NCI-H82 treated with DMSO at 0.1 percent for 48 hours (cell line): ENCODE results near the gene LCP2.

Source experiments
- DNase-seq: peaks from one replicate; lab custom pipeline; 2025; ENCODE audit not compliant: unreplicated experiment; lab: John Stamatoyannopoulos, UW

LCP2 gene

DNA sequence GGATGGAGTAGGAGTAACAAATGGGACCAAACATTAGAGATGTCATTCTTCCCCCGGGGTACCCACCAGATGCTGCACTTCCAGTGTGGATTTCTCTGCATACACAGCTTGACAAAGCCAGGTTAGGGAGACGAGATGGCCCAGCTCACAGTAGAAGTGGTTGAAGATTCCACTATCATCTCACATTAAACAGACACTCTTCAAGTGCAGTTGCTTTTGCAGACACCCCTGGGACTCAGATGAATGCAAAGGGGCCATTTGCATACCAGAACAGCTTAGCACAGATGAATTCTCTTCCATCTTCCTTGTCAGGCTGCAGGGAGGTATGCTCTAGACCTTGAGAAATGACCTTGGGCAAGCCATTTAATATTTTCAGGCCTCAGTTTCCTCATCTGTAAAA lies 77.4 kb downstream of the LCP2 start:
- no peak for DNase-seq

DNA sequence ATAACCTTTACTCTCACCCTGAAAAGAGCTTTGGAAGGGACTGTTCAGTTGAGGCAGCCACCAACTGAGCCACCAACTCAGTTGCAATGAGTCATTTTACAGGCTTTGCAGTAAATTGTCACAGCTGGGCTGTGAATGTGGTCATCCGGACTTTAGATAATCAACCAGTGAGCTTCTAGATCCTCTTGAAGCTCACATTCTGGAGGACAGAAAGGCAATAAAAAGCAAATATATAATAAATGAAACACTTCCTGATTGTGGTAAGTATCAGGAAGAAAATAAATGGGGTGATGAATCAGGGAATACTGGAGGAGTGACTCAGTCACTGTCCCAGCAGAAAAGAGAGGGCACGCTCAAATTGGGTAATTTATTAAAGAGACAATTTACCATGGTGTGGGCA lies 78.0 kb downstream of the LCP2 start:
- DNase-seq, result no peak

DNA sequence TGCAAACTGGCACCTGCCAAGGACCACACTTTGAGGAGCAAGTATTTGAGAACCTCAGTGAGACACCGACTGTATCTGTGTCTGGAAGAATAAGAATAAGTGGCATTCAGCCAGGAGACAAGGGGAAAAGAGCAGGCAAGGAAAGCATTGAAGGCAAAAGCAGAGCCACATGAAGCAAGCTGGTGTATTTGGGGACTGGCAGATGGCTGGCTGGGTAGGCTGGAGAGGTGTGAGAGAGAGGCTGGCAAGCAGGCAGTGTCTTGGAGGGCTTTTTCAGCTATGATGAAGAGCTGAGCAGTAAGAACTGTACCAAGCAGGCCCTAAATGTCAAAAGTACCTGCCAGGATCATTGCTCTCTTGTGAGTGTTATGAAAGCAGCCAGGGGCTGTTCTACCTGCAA lies 78.9 kb downstream of the LCP2 start:
- no peak for DNase-seq

DNA sequence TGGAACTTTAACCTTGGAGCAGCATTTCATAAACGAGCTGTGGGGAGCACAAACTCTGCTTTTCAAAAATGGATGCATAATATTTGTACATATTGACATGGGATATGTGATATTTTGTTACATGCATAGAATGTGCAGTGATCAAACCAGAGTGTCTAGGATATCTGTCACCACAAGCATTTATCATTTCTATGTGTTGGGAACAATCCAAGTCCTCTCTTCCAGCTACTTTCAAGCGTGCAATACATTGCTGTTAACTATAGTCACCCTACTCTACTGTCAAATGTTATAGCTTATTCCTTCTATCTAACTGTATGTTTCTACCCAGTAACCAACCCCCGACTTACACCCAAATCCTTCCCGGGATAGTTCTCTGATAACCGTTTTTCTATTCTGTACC lies 79.7 kb downstream of the LCP2 start:
- DNase-seq, result no peak

DNA sequence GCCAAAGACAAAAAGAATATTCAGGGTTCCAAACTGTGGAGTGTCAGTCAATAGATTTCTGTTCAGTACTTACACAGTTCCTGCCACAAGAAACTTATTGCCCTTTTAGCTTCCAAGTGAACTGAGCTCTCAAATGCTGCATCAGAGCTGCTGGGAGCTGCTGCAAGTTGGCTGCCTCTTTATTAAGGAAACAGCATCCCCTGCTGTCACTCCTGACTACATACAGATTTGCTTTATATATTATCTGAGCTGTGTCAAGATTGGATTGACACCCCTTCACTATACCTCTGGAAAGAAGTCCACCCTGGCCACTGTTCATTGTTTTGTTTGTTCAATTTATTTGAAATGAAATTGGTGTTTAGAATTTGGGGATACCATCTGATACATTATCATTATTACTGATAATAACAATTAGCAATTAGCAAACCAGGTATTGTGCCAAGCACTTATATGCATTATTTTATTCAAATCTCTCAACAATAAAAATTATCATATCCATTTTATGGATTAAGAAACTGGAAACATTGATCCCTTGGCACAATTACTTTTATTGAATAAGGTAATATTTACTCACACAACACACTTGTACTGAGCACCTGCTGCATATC lies 81.2 kb downstream of the LCP2 start:
- no peak for DNase-seq

DNA sequence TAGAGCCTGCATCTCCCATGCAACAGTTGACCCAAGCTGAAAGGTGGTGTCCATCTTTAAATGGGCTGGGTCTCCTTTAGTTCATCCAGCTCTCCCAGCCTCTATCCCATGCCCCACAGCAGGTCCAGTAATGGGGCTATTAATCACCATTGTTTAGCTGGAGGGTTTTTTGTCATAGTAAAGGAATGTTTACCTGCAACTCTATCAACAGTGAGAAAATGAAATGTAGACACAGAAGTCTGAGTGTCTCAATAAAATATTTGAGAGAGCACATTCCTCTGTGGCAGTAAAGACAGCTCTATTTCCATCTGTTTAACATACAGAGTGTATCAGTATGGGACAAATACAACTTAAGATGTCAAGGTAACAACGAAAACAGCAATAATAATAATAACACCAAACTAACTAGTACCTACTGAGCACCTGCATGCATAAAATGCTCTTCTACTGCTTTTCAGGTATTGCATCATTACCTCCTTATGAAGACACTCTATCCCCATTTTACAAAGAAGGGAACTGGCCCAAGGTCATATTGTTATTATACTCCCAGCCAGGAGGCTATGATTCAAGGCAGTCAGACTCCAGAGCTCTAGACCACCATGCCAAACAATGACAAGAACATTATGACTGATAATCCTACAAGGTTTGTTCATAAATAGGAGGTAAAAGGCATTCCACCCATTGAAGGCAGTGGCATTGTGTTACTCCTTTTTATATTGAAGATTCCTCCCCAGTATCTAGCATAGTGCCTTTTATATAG lies 85.8 kb downstream of the LCP2 start:
- DNase-seq, result no peak

DNA sequence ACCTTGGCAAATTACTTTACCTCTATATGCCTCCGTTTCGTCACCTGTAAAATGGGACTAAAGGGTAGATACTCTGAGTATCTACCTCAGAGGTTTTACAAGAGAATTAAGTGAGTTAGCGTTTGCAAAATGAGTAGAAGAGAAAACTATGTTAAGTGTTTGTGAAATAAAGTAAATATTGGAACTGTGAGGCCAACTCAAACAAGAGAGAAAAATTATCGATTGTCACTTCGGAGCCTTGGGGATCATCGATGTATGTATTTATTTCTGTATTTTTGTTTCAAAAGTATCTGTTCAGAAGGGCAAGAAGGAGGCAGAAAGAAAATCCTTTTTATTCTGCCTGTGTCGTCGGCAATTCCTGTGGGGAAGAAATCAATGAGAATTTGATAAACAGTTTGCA lies 90.6 kb downstream of the LCP2 start:
- no peak for DNase-seq

DNA sequence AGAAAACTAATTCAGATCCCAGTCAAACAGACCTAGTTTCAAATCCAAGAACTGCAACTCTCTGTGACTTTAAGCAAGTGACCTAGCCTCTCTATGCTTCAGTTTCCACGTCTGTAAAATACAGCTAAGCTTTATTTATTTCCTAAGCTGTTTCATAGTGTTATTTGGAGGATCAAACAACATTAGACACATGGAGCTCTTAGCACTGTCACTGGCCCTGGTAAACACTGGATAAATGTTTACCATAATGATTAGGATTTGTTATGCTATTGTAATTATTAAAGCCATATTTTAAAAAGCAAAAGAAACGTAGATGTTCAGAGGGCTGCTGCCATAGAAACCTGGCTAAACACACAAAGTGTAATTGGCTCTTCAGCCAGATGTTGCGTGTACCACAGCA lies 91.4 kb downstream of the LCP2 start:
- no peak for DNase-seq

DNA sequence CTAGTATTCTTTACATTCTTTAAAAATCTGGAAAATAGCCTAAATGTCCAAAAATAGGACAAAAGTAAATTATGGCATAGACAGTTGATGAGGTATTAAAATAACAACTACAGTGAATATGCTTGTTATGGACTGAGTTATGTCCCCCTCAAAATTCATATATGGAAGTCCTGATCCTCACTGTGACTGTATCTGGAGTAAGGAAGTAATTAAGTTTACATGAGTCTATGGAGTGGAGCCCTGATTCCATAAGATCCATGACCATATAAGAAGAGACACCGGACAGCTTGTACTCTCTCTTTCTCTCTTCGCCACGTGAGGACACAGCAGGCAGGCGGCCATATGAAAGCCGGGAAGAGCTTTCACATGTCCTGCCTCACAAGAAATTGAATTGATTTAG lies 93.4 kb downstream of the LCP2 start:
- no peak for DNase-seq

DNA sequence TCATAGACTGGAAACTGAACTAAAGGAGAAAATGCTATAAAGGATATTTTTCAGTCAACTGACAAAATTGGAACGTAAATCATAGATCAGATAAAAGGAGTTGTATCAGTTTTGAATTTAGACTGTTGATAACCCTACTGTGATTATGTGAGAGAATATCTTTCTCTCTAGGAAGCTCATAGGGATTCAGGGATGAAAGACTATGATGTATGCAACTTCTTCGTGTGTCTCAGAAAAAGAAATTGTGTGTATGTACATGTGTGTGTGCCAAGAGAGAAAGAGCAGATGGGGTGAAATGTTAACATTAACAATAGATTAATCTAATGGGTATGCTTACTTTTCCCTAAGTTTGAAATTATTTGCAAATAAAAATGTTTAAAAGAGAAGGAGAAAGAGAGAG lies 95.5 kb downstream of the LCP2 start:
- DNase-seq, result no peak

DNA sequence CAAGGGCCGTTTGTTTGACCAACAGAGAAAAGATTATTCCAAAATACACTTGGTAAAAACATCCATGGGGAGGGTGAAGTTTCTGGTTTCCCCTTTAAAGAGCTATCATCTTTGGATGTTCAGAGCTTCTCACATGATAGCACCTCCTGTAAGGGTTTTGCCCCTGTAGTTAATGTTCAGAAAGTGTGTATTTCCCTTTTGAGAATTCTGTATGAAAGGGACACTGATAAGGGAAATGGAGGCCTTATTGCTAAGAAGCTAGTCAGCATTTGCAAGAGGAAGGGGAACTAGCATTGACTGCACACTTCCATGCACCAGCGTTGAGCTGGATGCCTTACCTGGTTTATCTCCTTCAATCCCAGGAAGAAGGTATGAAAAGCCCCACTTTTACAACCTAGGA lies 96.3 kb downstream of the LCP2 start:
- DNase-seq, result no peak

DNA sequence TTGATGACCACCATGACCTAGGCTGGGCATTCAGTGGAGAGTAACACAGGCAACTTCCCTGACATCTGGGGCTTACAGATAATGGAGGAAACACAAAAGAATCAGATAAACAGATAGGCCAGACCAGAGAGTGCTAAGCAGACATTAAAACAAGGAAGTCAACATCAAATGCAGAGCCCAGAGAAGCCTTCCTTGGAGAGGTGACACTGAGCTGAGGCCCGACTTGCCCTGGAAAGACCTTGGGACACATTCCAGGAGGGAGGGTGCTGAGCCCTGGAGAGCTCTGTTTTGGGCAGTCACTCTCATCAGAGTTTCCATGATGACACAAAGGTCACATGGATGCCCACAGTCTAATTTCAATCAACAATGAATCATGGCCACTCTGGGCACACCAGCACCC lies 96.7 kb downstream of the LCP2 start:
- DNase-seq, result no peak
